GM18526 (cell line): ENCODE measurements around the gene DHX30.

Source experiments
- POLR2A ChIP-seq: IDR thresholded peaks from 3 replicates; pipeline ENCODE4 v1.6.1; 2011; ENCODE audit not compliant: insufficient read length; ENCODE audit errors: extremely low read depth

The DHX30 gene

GRCh38 chr3:47855461-47856383 lies 52.8 kb downstream of the DHX30 start:
- TF ChIP-seq POLR2A, result no peak

GRCh38 chr3:47856669-47857068 lies 53.7 kb downstream of the DHX30 start:
- TF ChIP-seq POLR2A, result no peak

DNA sequence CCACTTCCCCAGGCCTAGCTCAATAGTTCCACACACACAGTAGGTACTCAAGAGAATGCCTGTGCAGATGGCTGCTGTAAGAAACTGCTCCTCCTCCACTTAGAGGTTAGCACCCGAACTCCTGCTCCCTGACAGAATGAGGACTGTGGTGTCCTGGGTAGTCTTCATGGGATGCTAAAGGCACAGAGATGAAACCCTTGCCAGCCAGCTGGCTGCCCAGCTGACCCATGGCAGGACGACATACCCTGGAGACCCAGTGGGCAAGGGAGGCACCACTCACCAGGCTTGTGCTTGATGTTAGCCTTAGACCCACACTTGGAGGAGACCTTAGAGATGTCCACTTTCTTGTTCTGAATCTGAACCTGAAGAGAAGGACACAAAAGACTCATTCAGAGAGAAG lies 54.2 kb downstream of the DHX30 start:
- no peak for TF ChIP-seq POLR2A

DNA sequence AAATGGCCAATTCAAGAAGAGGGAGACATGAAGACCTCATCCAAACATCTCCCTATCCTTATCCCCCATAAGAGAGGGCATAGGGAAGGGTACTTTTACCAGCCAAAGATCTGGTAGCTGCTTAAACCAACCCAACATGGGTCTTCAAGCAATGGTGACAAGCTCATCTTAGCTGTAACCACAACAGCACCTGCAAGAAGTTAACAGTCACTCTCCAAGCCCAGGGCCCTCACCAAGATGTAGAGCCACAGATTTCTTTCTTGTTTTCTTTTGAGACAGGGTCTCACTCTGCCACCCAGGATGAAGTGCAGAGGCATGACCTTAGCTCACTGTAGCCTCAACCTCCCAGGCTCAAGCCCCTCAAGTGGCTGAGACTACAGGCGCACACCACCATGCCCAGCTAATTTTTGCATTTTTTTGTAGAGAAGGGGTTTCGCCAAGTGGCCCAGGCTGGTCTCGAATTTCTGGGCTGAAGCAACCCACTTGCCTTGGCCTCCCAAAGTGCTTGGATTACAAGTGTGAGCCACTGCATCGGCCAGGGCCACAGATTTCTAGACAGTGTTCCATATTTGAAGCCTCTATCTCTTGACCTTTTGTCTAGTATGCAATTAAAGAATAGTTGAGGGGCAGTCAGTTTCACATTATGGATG lies 57.1 kb downstream of the DHX30 start:
- no peak for TF ChIP-seq POLR2A

DNA sequence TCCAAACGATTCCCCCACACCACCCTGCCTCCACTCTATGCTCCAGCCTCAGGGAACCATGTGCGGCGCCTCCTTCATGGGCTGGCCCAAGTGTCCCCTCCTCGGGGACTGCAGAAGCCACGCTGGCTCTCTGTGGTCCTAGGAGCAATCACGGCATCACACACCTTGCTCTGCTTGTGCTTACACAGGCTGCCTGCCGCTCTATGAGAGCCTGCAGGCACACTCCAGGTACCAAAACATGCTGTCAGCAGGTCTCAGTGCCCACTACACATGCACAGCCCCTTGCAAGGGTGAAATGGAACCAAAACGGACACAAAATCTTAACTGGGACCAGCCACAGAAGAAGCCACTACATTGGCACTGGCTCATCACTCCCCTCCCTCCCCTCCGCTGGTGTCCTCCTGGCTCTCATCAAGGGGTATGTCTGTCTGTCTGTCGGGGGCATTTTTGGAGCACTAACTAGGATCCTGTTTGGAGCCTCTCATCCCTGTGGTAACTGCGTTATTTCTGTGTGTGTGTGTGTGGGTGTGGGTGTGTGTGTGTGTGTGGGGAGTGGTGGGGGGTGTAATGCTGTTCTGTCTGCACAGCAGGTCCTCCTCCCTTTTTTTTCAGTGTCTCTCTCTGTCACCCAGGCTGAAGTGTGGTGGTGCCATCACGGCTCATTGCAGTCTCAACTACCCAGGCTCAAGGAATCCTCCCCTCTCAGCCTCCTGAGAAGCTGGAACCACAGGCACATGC lies 60.6 kb downstream of the DHX30 start:
- TF ChIP-seq POLR2A, result no peak

- TF ChIP-seq POLR2A, result no peak
Observed at GRCh38 chr3:47865192-47865591, 62.3 kb downstream of the DHX30 start.

DNA sequence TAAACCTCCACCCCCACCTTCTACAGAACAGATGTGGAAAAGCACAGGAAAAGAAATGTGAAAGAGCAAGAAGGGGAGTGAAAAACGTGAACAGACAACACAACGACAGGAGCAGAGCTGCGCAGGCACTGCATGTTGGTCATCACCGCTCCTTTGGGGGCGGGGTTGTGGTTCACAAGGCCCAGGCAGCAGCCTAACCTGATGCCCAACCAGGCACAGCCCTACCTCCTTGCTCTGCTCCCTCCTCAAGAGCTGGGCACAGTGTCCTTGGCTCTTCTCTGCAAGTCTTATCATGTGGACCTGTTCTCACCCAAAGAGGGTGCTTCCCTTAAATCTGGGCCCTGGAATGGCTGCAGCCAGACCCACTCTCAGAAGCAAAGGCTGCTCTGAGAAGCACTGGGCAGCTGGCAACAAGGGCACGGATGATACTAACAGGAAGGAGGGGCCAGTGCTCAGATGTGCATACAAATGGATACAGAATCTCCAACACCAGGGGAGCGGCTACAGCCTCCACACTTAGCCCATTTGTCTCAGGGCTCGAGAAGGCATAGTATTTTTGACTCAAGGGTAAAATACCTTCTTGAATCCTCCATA lies 64.6 kb downstream of the DHX30 start:
- TF ChIP-seq POLR2A, result no peak

DNA sequence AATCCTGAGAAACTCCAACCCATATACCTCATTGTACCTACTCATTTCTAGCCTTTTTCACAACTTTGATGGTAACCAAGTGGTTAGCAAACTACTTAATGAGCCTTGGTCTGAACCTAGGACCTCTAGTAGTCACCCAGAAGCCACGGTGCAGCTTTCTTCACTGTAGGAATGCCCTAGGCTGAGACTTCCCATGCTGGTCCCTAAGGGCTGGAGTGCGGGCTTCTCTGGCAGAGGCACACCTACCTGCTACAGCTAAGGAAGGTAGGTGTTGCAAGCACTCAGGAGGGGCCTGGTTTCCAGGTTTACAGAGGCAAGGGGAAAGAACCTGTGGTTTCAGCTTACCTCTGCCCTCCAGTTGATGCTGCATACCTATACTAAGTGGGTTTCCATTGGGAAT lies 65.4 kb downstream of the DHX30 start:
- TF ChIP-seq POLR2A, result no peak

DNA sequence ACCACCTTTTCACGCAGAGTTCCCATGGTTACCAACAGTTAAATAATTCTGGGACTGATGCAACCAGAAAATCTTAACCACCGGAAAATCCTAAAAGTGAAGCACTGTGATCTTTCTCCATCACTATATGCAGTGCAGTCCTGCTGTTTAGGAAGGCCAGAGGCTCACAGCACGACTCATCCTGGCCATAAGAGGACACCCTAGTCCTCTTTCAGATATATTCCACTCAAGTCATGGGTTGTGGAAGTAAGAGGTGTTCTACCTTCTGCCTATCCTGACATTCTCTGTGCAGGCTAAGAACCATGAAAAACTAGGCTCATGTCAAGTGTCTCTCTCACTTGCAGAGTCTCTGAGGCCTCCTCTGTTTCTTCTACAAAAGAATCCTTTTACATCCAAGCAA lies 67.2 kb downstream of the DHX30 start:
- TF ChIP-seq POLR2A, result no peak

DNA sequence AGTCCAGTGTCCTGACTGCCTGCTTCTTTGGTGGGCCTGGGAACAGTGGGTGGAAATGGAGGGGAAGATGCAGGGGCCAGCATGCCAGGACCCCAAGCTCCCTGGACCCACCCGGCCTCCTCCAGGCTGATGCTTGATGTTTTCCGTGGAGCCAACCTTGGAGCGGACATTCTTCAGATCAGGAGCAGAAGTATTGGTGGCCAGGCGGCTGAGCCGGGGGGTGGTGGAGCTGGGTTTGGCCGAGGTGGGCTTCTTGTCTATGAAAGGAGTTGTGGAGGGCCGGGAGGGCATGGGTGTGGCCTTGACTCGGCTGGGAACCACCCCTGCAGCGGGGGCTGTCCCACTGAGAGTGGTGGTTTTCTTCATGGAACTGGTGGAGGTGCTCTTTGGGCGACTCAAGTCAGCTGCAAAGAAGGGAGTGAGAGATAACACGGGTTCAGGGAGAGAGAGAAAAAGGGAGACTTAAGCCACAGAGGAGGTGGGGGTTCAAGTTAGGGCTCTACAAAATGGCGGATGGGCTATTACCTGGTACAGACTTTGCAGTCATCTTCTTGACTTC lies 67.8 kb downstream of the DHX30 start:
- TF ChIP-seq POLR2A, result no peak

- no peak for TF ChIP-seq POLR2A
Observed at GRCh38 chr3:47871389-47871788, 68.5 kb downstream of the DHX30 start.

DNA sequence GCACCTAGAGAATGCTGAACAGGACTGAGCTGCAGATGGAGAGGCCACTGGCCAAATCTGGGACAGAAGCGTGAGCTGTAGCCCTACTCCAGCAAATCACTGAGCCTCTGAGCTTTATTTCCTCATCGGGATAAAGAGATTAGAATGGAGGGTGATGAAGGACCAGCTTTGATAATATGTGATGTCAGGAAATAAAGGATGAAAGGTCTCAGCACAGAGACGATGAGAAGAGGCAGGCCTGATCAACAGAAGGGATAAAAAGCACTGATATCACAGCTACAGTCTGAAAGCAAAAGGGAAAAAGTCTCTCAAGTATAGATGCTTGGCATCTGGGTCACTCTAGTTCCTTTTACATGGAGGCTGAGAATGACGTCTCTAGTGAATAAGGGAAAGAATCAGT lies 70.0 kb downstream of the DHX30 start:
- TF ChIP-seq POLR2A, result no peak

DNA sequence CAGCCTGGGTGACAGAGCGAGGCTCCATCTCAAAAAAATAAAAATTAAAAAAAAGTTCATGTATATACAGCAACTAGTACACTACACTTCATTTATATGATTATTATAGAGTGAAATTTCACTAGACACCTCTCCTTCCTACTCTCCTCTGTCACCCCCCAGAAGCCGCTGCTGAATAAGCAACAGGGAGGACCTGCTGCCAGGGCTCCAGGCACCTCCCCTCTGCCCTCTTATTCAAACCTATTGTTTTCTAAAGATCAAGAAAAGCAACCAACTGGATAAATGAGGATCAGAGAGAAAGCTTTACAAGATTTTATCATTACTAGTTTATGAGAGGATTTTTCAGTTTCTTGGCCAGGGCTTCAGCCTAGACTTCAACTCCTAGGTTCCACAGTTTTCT lies 71.5 kb downstream of the DHX30 start:
- TF ChIP-seq POLR2A, result no peak

DNA sequence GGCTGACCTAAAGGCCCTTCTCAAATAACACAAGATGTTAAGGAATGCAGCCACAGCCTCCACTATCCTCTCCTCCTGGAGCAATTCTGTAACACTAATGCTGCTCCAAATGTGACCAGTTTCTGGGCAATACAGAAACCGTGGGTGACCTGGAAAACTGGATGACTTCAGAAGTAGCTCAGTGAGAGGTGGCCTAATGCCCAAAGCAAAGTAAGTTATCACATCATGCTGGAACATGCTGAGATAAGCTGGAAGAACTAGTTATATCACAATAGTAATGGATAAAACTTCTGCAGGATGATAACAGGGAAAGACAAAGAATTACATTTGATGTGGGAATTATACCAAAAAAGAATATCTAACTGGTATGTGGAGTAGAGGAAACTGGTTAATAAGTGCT lies 72.0 kb downstream of the DHX30 start:
- no peak for TF ChIP-seq POLR2A

- TF ChIP-seq POLR2A, result no peak
Observed at GRCh38 chr3:47877290-47877689, 74.4 kb downstream of the DHX30 start.
